H1 (cell line): ENCODE results near the gene PGM3. TPM values are rescaled to one million over a fixed set of nuclear protein-coding genes. Genes with fewer than 3 reads are reported as not detected.

Experiments used
- BCL11A ChIP-seq, 2 experiments: IDR thresholded peaks; one replicate each; pipeline ENCODE4 v1.6.1; 2011; ENCODE audit warnings: low read depth in 2 of 2, low read length in 2 of 2, mild to moderate bottlenecking in 2 of 2
- CBX5 ChIP-seq: fragments of 300-800, 300-1000 bp; sonication (generic); IDR thresholded peaks from 2 replicates; pipeline ENCODE4 v1.7.1; 2016; ENCODE audit warnings: antibody characterized with exemption, low read length, low read depth
- CEBPB ChIP-seq: IDR thresholded peaks from 2 replicates; pipeline ENCODE4 v1.6.1; 2012; ENCODE audit warnings: low read depth, low read length
- CHD2 ChIP-seq: IDR thresholded peaks from 2 replicates; pipeline ENCODE4 v1.6.1; 2012; ENCODE audit warnings: low read length, improper control_type of control experiment
- CREB1 ChIP-seq: IDR thresholded peaks from 2 replicates; pipeline ENCODE4 v1.6.1; 2012; ENCODE audit warnings: inconsistent platforms
- EGR1 ChIP-seq: IDR thresholded peaks from 2 replicates; pipeline ENCODE4 v1.6.1; 2011; ENCODE audit warnings: low read depth, low read length, borderline replicate concordance
- GABPA ChIP-seq: IDR thresholded peaks from 2 replicates; pipeline ENCODE4 v1.6.1; 2011; ENCODE audit warnings: mild to moderate bottlenecking, low read length, moderate library complexity, borderline replicate concordance; ENCODE audit not compliant: insufficient read depth
- HDAC2 ChIP-seq, 2 experiments: fragments of 300-600 bp in 1 of 2; sonication (generic) in 1 of 2; IDR thresholded peaks; 2 replicates each; pipeline ENCODE4 v1.6.1; 2011 to 2012; ENCODE audit warnings: low read depth in 2 of 2, low read length in 2 of 2, mild to moderate bottlenecking in 2 of 2, moderate library complexity in 2 of 2, borderline replicate concordance in 1 of 2, inconsistent platforms in 1 of 2
- JUN ChIP-seq: IDR thresholded peaks from 2 replicates; pipeline ENCODE4 v1.6.1; 2011; ENCODE audit warnings: low read depth, mild to moderate bottlenecking, improper control_type of control experiment, low read length
- JUND ChIP-seq: IDR thresholded peaks from 2 replicates; pipeline ENCODE4 v1.6.1; 2011; ENCODE audit warnings: mild to moderate bottlenecking, improper control_type of control experiment, low read length
- KDM4A ChIP-seq: IDR thresholded peaks from one replicate; pipeline ENCODE4 v1.7.1; 2012; ENCODE audit warnings: low read depth, mild to moderate bottlenecking, moderate library complexity, low read length, inconsistent platforms; ENCODE audit not compliant: severe bottlenecking
- NRF1 ChIP-seq: IDR thresholded peaks from 2 replicates; pipeline ENCODE4 v1.6.1; 2011; ENCODE audit warnings: mild to moderate bottlenecking, low read depth, low read length, improper control_type of control experiment
- PHF8 ChIP-seq: fragments of 200-600 bp; sonication (generic); conservative IDR thresholded peaks from 2 replicates; pipeline ENCODE4 v1.7.1; 2012; ENCODE audit warnings: low read depth, mild to moderate bottlenecking, inconsistent platforms, low read length, moderate library complexity
- RFX5 ChIP-seq: IDR thresholded peaks from 2 replicates; pipeline ENCODE4 v1.6.1; 2011; ENCODE audit warnings: low read depth, low read length, improper control_type of control experiment, borderline replicate concordance
- SIX5 ChIP-seq: IDR thresholded peaks from 2 replicates; pipeline ENCODE4 v1.6.1; 2011; ENCODE audit warnings: mild to moderate bottlenecking, low read depth, low read length
- SP1 ChIP-seq: IDR thresholded peaks from 2 replicates; pipeline ENCODE4 v1.6.1; 2011; ENCODE audit warnings: low read depth, low read length
- SP2 ChIP-seq: IDR thresholded peaks from 2 replicates; pipeline ENCODE4 v1.6.1; 2012; ENCODE audit warnings: mild to moderate bottlenecking, low read length, inconsistent platforms
- SP4 ChIP-seq: IDR thresholded peaks from 2 replicates; pipeline ENCODE4 v1.6.1; 2012; ENCODE audit warnings: low read length, inconsistent platforms
- TAF1 ChIP-seq: IDR thresholded peaks from 2 replicates; pipeline ENCODE4 v1.6.1; 2011; ENCODE audit warnings: mild to moderate bottlenecking, low read depth, low read length
- TCF12 ChIP-seq: IDR thresholded peaks from 2 replicates; pipeline ENCODE4 v1.6.1; 2011; ENCODE audit warnings: low read depth, mild to moderate bottlenecking, low read length
- YY1 ChIP-seq: IDR thresholded peaks from 2 replicates; pipeline ENCODE4 v1.6.1; 2011; ENCODE audit warnings: low read depth, mild to moderate bottlenecking, low read length
- polyA plus RNA-seq, 7 experiments: library from polyadenylated mRNA; depleted of rRNA in 3 of 7; stranded (reverse) in 5 of 7; unstranded in 2 of 7; fragments of >200 nt in 5 of 7; fragments of 200-250 nt in 2 of 7; gene quantifications; 1 replicate in 5 of 7; 2 replicates in 1 of 7; 4 replicates in 1 of 7; pipeline versions ENCODE4 v1.2.1 to v1.2.3, GENCODE V29; 2011 to 2013; ENCODE audit warnings: missing spikeins in 2 of 7, mixed read lengths in 2 of 7
- total RNA-seq: library from RNA; stranded (reverse); fragmentation: NEBNext Ultra II Directional; extraction: Animal tissue kit (Norgen Biotek cat#: 25700); gene quantifications from 2 replicates; pipeline ENCODE4 v1.2.1, GENCODE V29; 2021

The PGM3 gene
- total and polyA plus RNA-seq, 2 of the 8 experiments (the other 6 are each of a cell fraction or from before 2014, with no cell fraction given), result 14.5 to 60.5 TPM

DNA sequence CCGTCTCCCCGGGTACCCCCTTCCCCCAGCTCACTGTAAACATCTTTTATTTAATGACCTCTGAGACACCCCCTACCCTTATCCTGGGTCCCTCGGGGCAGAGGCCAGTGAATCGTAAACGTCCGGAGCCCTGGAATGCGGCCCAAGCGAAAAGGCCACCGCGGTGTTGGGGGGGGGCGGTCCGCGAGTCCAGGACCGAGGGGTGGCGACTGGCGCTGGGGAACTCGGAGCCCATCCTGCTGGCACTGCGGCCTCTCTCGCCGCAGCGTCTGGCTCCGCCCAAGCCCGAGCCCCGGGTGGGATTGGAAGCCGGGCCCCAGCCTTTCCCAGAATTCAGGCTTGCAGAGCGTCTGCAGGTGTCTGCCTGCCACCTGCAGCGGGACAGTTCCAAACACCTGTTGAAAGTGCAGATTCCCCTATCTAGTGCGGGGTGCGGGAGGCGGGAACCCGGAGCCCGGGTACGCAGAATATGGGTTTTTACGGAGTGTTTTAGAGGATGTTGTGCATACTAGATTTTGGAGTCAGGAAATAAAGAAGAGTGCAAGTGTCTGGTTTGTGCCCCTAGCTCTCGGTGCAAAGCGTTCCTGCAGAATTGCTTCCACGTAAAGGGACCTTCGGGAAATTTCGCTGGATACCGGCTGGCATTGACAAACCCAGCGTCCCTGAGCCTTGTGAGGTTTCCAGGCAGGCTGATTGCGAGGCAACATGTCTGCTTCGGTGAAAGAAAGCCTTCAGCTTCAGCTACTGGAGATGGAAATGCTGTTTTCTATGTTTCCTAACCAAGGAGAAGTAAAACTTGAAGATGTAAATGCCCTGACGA lies 892 bp upstream of the PGM3 start (continued):
- TF ChIP-seq JUND (no peak), BCL11A (IDR thresholded peaks at IDR 0.05; ENCODE audit: low read depth in 2 of 2, low read length in 2 of 2) (no peak), NRF1 (no peak), GABPA (no peak), CBX5 (no peak), CEBPB (no peak), HDAC2 (IDR thresholded peaks at IDR 0.05; ENCODE audit: borderline replicate concordance in 1 of 2, low read depth in 2 of 2, low read length in 2 of 2) (peak in 1 of 2 experiments; percentile 6; a peak in 1 of 4 replicates), SP1 (no peak; the same call in 1 of the 2 replicates), PHF8 (peak; percentile 64; the same call in 1 of the 2 replicates), CREB1 (no peak), SP2 (no peak), KDM4A (no peak), JUN (no peak), SP4 (peak; percentile 52; the same call in 1 of the 2 replicates), RFX5 (no peak), TCF12 (peak; percentile 88), EGR1 (no peak), YY1 (0 out of 2 replicates have a peak, but pooled peaks have one; percentile 6), CHD2 (no peak), SIX5 (no peak), TAF1 (peak; percentile 65)
